WTC11 (cell line): ENCODE measurements around the gene PLEKHA1. TPM values are rescaled to one million over a fixed set of nuclear protein-coding genes. Genes with fewer than 3 reads are reported as not detected.

Experiments used
- ATAC-seq: fragments of 200-7000 bp; cut with Tn5 transposase; 2 replicates; pipeline ENCODE4 v1.10.0; 2021; ENCODE audit warnings: mild to moderate bottlenecking, moderate library complexity
- CTCF ChIA-PET: fragments of 300-600 bp; sonication (Branson Sonifier 250); formaldehyde crosslinking; loops from one replicate; lab custom pipeline; 2021; ENCODE audit warnings: antibody characterized with exemption; lab: Charles Lee
- POLR2A ChIA-PET: fragments of 350-600 bp; sonication (Branson Sonifier 250); formaldehyde crosslinking; loops from one replicate; lab custom pipeline; 2021; ENCODE audit warnings: antibody characterized with exemption; lab: Charles Lee
- DNase-seq: peaks from one replicate; pipeline ENCODE4 v3.0.0; 2021; ENCODE audit warnings: low spot score
- H3K27ac Mint-ChIP-seq: 2 replicates; pipeline ENCODE4 v1.8.0; 2021; ENCODE audit warnings: mixed read lengths
- H3K27me3 Mint-ChIP-seq: 2 replicates; pipeline ENCODE4 v1.8.0; 2021; ENCODE audit warnings: low read depth, mild to moderate bottlenecking, moderate library complexity, mixed read lengths
- H3K36me3 Mint-ChIP-seq: 2 replicates; pipeline ENCODE4 v1.8.0; 2021; ENCODE audit warnings: mixed read lengths
- H3K4me1 Mint-ChIP-seq: 2 replicates; pipeline ENCODE4 v1.8.0; 2022; ENCODE audit warnings: mixed read lengths
- H3K4me3 Mint-ChIP-seq: 2 replicates; pipeline ENCODE4 v1.8.0; 2021; ENCODE audit warnings: mild to moderate bottlenecking, moderate library complexity, mixed read lengths
- H3K9me3 Mint-ChIP-seq: 2 replicates; pipeline ENCODE4 v1.8.0; 2021; ENCODE audit warnings: mixed read lengths
- CREB1 ChIP-seq: sonication (generic); formaldehyde crosslinking; IDR thresholded peaks from 2 replicates; pipeline ENCODE4 v1.8.0; 2023; ENCODE audit warnings: mild to moderate bottlenecking, missing genetic modification reagents
- EMX1 ChIP-seq: fragments of 250-450 bp; sonication (Bioruptor Pico); IDR thresholded peaks from 2 replicates; pipeline ENCODE4 v1.8.0; 2021; ENCODE audit warnings: mild to moderate bottlenecking
- JUN ChIP-seq: sonication (generic); formaldehyde crosslinking; IDR thresholded peaks from 2 replicates; pipeline ENCODE4 v1.8.0; 2023; ENCODE audit warnings: mild to moderate bottlenecking, missing genetic modification reagents
- TCF7 ChIP-seq: sonication (generic); formaldehyde crosslinking; IDR thresholded peaks from 2 replicates; pipeline ENCODE4 v1.8.0; 2022; ENCODE audit warnings: mild to moderate bottlenecking, low read depth, missing genetic modification reagents, moderate library complexity
- ZNF121 ChIP-seq: sonication (generic); formaldehyde crosslinking; IDR thresholded peaks from 2 replicates; pipeline ENCODE4 v1.8.0; 2023; ENCODE audit warnings: missing genetic modification reagents
- ZNF219 ChIP-seq: sonication (generic); formaldehyde crosslinking; IDR thresholded peaks from 2 replicates; pipeline ENCODE4 v1.8.0; 2023; ENCODE audit warnings: missing genetic modification reagents, mild to moderate bottlenecking, borderline replicate concordance
- ZNF232 ChIP-seq: sonication (generic); formaldehyde crosslinking; IDR thresholded peaks from 2 replicates; pipeline ENCODE4 v1.8.0; 2022; ENCODE audit warnings: mild to moderate bottlenecking, missing genetic modification reagents
- total RNA-seq: library from RNA; stranded (reverse); gene quantifications from 3 replicates; pipeline ENCODE4 v1.2.3, GENCODE V29; 2021
- TF ChIP-seq, protein P1 (sequence below): sonication (generic); formaldehyde crosslinking; IDR thresholded peaks from 2 replicates; pipeline ENCODE4 v1.8.0; 2023; ENCODE audit warnings: missing genetic modification reagents, mild to moderate bottlenecking, borderline replicate concordance
- TF ChIP-seq, protein P2 (sequence below): sonication (generic); formaldehyde crosslinking; IDR thresholded peaks from 2 replicates; pipeline ENCODE4 v1.8.0; 2022; ENCODE audit warnings: mild to moderate bottlenecking, missing genetic modification reagents
- TF ChIP-seq, protein P3 (sequence below): sonication (generic); formaldehyde crosslinking; conservative IDR thresholded peaks from 2 replicates; pipeline ENCODE4 v1.8.1; 2023; ENCODE audit warnings: mild to moderate bottlenecking, low read depth, missing genetic modification reagents, moderate library complexity
- TF ChIP-seq, protein P4 (sequence below): sonication (generic); formaldehyde crosslinking; IDR thresholded peaks from 2 replicates; pipeline ENCODE4 v1.8.0; 2022; ENCODE audit warnings: mild to moderate bottlenecking, missing genetic modification reagents
- TF ChIP-seq, protein P5 (sequence below): sonication (generic); formaldehyde crosslinking; IDR thresholded peaks from 2 replicates; pipeline ENCODE4 v1.8.0; 2022; ENCODE audit warnings: missing genetic modification reagents
- TF ChIP-seq, protein P6 (sequence below): sonication (generic); formaldehyde crosslinking; IDR thresholded peaks from 2 replicates; pipeline ENCODE4 v1.8.1; 2023; ENCODE audit warnings: mild to moderate bottlenecking, moderate library complexity, missing genetic modification reagents

PLEKHA1 gene
- total RNA-seq, 1 experiment from 2014 or later: 34.6 TPM

DNA sequence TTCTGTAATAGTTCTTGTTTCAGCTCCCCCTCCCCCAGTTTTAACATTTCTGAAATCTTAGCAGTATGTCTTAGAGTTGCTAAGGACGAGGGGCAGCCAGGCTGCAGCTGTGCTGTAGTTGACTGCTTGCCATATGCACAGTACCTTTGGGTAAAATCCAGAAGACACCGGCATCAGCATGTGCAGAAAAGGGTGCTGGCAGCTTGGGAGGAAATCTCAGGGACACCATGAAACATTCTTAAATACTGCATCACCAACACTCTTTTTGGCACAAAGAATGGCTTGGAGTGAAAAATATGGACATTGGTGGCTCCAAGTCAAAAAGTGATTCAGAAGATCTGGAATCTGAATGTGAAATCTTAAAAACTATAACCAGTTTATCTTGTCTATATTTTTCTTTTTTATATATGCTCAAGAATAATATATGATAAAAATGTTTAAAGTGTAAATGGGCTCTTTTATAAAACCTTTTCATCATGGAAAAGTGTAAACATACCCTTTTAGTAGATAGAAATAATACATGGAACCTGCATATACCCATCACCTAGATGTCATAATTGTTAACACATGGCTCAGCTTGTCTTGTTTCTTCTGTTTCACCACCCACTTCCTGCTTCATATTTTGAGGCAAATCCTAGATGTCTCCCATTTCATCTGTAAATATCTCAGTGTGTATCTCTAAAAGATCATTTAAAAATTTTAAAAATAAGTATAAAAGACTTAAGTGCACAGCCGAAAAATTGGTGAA, 45.5 kb downstream of the PLEKHA1 start:
- H3K27ac Mint-ChIP-seq: no peak overlapping the region
- ChIA-PET CTCF (interaction anchor here (1.0 to 1.4 kb wide), 3 partner anchors 15 to 151 kb away, joined by 3 to 11 read pairs (median 9); no protein-coding TSS in a partner anchor), POLR2A (no interaction called here)
- H3K4me1 Mint-ChIP-seq: peaks cover 7% of the 10 kb centered on the region
- ATAC-seq (no peak), DNase-seq (no peak)
- peaks cover 42% of the 10 kb centered on the region for H3K36me3 Mint-ChIP-seq
- H3K27me3 Mint-ChIP-seq: no peaks in the 10 kb centered on the region
- H3K9me3 Mint-ChIP-seq: no peaks in the 10 kb centered on the region
- no peak for TF ChIP-seq ZNF219 (CRISPR knock-in tag)
- no peak for TF ChIP-seq JUN (CRISPR knock-in tag)
- TF ChIP-seq ZNF121 (CRISPR knock-in tag): no peak
- TF ChIP-seq, protein P1, sequence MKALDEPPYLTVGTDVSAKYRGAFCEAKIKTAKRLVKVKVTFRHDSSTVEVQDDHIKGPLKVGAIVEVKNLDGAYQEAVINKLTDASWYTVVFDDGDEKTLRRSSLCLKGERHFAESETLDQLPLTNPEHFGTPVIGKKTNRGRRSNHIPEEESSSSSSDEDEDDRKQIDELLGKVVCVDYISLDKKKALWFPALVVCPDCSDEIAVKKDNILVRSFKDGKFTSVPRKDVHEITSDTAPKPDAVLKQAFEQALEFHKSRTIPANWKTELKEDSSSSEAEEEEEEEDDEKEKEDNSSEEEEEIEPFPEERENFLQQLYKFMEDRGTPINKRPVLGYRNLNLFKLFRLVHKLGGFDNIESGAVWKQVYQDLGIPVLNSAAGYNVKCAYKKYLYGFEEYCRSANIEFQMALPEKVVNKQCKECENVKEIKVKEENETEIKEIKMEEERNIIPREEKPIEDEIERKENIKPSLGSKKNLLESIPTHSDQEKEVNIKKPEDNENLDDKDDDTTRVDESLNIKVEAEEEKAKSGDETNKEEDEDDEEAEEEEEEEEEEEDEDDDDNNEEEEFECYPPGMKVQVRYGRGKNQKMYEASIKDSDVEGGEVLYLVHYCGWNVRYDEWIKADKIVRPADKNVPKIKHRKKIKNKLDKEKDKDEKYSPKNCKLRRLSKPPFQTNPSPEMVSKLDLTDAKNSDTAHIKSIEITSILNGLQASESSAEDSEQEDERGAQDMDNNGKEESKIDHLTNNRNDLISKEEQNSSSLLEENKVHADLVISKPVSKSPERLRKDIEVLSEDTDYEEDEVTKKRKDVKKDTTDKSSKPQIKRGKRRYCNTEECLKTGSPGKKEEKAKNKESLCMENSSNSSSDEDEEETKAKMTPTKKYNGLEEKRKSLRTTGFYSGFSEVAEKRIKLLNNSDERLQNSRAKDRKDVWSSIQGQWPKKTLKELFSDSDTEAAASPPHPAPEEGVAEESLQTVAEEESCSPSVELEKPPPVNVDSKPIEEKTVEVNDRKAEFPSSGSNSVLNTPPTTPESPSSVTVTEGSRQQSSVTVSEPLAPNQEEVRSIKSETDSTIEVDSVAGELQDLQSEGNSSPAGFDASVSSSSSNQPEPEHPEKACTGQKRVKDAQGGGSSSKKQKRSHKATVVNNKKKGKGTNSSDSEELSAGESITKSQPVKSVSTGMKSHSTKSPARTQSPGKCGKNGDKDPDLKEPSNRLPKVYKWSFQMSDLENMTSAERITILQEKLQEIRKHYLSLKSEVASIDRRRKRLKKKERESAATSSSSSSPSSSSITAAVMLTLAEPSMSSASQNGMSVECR (CRISPR knock-in tag): no peak
- TF ChIP-seq, protein P2, sequence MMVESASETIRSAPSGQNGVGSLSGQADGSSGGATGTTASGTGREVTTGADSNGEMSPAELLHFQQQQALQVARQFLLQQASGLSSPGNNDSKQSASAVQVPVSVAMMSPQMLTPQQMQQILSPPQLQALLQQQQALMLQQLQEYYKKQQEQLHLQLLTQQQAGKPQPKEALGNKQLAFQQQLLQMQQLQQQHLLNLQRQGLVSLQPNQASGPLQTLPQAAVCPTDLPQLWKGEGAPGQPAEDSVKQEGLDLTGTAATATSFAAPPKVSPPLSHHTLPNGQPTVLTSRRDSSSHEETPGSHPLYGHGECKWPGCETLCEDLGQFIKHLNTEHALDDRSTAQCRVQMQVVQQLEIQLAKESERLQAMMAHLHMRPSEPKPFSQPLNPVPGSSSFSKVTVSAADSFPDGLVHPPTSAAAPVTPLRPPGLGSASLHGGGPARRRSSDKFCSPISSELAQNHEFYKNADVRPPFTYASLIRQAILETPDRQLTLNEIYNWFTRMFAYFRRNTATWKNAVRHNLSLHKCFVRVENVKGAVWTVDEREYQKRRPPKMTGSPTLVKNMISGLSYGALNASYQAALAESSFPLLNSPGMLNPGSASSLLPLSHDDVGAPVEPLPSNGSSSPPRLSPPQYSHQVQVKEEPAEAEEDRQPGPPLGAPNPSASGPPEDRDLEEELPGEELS (CRISPR knock-in tag): no peak
- TF ChIP-seq, protein P3, sequence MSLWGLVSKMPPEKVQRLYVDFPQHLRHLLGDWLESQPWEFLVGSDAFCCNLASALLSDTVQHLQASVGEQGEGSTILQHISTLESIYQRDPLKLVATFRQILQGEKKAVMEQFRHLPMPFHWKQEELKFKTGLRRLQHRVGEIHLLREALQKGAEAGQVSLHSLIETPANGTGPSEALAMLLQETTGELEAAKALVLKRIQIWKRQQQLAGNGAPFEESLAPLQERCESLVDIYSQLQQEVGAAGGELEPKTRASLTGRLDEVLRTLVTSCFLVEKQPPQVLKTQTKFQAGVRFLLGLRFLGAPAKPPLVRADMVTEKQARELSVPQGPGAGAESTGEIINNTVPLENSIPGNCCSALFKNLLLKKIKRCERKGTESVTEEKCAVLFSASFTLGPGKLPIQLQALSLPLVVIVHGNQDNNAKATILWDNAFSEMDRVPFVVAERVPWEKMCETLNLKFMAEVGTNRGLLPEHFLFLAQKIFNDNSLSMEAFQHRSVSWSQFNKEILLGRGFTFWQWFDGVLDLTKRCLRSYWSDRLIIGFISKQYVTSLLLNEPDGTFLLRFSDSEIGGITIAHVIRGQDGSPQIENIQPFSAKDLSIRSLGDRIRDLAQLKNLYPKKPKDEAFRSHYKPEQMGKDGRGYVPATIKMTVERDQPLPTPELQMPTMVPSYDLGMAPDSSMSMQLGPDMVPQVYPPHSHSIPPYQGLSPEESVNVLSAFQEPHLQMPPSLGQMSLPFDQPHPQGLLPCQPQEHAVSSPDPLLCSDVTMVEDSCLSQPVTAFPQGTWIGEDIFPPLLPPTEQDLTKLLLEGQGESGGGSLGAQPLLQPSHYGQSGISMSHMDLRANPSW (CRISPR knock-in tag): no peak
- no peak for TF ChIP-seq EMX1
- TF ChIP-seq, protein P4, sequence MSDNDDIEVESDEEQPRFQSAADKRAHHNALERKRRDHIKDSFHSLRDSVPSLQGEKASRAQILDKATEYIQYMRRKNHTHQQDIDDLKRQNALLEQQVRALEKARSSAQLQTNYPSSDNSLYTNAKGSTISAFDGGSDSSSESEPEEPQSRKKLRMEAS (CRISPR knock-in tag): no peak
- no peak for TF ChIP-seq TCF7 (CRISPR knock-in tag)
- TF ChIP-seq, protein P5, sequence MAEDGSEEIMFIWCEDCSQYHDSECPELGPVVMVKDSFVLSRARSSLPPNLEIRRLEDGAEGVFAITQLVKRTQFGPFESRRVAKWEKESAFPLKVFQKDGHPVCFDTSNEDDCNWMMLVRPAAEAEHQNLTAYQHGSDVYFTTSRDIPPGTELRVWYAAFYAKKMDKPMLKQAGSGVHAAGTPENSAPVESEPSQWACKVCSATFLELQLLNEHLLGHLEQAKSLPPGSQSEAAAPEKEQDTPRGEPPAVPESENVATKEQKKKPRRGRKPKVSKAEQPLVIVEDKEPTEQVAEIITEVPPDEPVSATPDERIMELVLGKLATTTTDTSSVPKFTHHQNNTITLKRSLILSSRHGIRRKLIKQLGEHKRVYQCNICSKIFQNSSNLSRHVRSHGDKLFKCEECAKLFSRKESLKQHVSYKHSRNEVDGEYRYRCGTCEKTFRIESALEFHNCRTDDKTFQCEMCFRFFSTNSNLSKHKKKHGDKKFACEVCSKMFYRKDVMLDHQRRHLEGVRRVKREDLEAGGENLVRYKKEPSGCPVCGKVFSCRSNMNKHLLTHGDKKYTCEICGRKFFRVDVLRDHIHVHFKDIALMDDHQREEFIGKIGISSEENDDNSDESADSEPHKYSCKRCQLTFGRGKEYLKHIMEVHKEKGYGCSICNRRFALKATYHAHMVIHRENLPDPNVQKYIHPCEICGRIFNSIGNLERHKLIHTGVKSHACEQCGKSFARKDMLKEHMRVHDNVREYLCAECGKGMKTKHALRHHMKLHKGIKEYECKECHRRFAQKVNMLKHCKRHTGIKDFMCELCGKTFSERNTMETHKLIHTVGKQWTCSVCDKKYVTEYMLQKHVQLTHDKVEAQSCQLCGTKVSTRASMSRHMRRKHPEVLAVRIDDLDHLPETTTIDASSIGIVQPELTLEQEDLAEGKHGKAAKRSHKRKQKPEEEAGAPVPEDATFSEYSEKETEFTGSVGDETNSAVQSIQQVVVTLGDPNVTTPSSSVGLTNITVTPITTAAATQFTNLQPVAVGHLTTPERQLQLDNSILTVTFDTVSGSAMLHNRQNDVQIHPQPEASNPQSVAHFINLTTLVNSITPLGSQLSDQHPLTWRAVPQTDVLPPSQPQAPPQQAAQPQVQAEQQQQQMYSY (CRISPR knock-in tag): no peak
- H3K4me3 Mint-ChIP-seq: no peak overlapping the region

DNA sequence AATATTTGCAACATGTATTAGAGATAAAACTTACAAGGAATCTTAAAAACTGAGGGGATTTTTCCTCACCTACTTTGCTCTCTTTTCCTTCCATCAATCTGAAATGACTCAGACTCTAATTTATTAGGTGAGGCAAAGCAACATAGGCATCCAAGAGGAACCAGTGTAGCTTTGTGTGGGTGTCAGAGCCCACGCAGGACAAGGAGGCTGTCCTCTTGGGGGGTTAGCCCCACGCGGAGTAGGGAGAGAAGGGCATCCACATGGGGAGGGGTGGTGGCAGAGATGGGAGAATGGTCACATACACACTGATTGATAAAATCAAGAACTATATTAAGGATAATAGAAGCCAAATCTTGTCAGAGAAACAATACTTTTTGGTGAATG, 46.1 kb downstream of the PLEKHA1 start:
- peaks cover 7% of the 10 kb centered on the region for H3K4me1 Mint-ChIP-seq
- no peaks in the 10 kb centered on the region for H3K9me3 Mint-ChIP-seq
- no peaks in the 10 kb centered on the region for H3K27me3 Mint-ChIP-seq
- POLR2A ChIA-PET: no interaction called here
- TF ChIP-seq ZNF232: no peak
- no peak for TF ChIP-seq CREB1 (CRISPR knock-in tag)
- TF ChIP-seq, protein P6, sequence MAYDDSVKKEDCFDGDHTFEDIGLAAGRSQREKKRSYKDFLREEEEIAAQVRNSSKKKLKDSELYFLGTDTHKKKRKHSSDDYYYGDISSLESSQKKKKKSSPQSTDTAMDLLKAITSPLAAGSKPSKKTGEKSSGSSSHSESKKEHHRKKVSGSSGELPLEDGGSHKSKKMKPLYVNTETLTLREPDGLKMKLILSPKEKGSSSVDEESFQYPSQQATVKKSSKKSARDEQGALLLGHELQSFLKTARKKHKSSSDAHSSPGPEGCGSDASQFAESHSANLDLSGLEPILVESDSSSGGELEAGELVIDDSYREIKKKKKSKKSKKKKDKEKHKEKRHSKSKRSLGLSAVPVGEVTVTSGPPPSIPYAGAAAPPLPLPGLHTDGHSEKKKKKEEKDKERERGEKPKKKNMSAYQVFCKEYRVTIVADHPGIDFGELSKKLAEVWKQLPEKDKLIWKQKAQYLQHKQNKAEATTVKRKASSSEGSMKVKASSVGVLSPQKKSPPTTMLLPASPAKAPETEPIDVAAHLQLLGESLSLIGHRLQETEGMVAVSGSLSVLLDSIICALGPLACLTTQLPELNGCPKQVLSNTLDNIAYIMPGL (CRISPR knock-in tag): no peak
- ATAC-seq: no peak
- no peak overlapping the region for H3K27ac Mint-ChIP-seq
- peaks cover 39% of the 10 kb centered on the region for H3K36me3 Mint-ChIP-seq
- no peak for DNase-seq
- no peak overlapping the region for H3K4me3 Mint-ChIP-seq
- CTCF ChIA-PET: no interaction called here
